DMS79 (cell line): ENCODE results near the gene PDLIM4.
A peak's percentile ranks its signal among the peaks of the same experiment; 100 is the strongest.

Source experiments
- DNase-seq: peaks from one replicate; lab custom pipeline; 2025; lab: John Stamatoyannopoulos, UW

Gene PDLIM4

DNA sequence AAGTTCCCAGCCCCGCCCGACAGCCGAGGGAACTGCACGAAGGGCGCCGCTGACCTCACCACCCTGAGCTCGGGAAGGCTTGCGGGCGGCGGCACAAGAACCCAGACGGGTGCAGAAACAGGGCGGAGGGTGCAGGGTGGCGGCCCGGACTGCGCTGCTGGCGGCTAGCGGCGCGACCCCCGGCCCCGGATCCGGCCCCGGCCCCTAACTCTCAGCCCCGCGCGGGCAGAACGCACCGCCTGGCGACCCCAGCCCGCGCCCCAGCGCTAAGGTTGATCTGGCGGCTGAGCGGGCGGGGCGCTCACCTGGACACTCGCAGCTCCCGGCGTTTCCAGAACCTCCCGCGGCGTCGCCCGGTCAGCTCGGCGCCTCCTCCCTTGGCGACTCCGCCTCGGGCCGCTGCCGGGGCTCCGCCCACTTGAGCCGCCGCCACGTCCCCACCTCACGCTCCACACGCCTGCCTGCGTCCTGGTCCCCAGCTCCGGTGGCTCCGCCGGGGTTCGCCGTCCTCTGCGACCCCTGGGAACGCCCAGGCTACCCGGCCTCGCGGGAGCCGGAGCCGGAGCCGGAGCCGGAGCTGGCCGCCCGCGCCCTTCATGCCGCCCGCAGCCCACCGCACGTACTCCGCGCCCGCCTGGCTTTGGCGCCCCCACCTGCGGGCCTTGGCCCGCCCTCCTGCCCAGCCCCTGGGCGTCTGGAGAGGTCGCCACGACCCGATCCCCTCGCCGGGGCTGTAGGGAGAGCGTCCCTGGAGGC lies 29.8 kb upstream of the PDLIM4 start, which contains the start of gene P4HA2:
P4HA2 (minus strand) TSS at position 369 of the 756 bp plus-strand sequence. CDS start 9,227 bp downstream, outside the sequence.
- peak; percentile 17 for DNase-seq

GRCh38 chr5:132228241-132229035 lies 29.1 kb upstream of the PDLIM4 start:
- DNase-seq, result no peak

DNA sequence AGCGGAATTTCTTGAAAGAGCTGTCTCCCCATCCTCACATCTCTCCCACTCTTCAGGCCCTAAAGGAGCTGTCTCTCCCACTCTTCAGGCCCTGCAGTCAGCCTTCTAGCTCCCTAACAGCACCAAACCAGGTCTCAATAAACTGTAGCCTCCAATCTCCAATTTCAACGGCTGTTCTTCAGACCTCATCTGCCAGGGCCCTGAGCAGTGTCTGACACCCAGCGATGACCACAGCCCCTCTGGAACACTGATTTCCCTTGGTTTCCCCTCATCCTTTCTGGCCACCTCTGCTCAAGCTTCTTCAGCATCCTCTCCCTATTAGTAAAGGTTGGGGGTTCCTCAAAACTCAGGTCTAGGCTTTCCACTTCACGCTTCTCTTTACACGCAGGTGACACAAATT lies 28.3 kb upstream of the PDLIM4 start:
- DNase-seq, result no peak

DNA sequence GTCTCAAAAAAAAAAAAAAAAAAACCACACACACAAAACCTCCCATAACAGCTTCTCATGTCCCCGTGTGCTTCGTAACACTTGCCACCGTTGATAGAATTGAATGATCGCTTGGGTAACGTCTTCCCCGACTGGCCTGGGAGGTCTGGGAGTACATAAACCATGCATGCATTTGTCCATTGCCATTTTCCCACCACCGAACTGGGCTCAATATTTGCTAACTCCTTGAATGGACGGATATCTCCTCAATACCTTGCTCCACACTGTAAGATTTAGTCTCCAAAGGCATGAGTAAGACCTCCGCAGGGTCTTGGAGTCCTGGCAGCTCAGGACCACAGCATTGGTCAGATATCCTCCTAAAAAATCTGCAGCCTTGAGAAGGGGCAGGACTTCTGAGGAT lies 26.6 kb upstream of the PDLIM4 start:
- DNase-seq, result no peak

- DNase-seq, result no peak
Observed at GRCh38 chr5:132232465-132232864, 25.0 kb upstream of the PDLIM4 start.

DNA sequence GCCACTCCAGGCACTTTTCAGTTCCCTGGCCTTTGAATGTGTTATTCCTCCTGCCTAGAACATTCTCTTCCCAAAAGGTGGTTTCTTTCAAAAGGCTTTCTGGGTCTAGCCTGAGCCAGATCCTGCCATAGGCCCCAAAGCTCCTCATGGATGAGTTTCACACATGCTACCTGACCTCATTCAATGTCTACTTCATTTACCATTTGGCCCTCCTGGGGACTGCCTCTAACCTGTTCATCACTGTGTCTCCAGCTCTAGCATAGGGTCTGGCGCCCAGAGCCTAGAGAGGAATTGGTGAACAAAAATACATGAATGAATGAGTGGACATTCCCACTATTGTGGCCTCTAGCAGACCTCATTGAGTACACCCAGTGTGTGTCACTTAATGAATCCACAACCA lies 24.4 kb upstream of the PDLIM4 start:
- DNase-seq, result no peak

- DNase-seq, result no peak
Observed at GRCh38 chr5:132233811-132234683, 23.4 kb upstream of the PDLIM4 start.

- DNase-seq, result no peak
Observed at GRCh38 chr5:132234684-132235062, 22.8 kb upstream of the PDLIM4 start.

- DNase-seq, result no peak
Observed at GRCh38 chr5:132235340-132235739, 22.2 kb upstream of the PDLIM4 start.

DNA sequence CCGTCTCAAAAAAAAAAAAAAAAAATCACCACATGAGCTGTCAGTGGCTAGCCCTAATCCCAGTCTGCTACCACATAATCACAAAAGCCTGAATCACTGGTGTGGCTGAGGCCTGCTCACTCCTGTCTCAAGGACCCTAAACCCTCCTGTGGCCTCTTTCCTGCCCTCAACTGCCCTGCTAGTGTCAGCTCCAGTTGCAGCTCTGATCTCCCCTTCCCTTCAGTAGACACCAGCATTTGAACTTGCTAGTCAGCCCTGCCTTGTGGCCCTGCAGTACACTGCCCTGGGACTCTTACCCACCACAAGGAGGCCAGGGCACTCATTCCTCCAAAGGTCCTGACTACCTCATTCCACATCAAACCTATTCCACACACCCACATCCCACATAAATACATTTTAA lies 20.4 kb upstream of the PDLIM4 start:
- no peak for DNase-seq

DNA sequence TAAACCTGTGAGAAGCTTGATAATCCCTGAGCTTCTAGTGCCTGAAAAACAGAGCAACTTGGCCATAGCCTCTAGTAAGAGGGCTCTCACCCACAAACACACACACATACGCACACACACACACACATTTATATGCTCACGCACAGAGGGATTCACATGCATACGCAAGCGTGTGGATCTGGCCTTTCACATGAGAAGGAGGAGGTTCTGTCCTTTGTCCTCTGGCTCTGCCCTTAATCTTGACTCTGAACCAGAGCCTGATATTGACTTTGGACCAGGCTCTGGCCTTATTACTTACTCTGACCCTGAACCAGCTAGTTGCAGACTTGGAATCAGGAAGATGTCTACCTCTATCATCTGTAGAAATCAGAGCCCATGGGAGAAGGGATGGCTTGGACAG lies 19.8 kb upstream of the PDLIM4 start:
- no peak for DNase-seq

DNA sequence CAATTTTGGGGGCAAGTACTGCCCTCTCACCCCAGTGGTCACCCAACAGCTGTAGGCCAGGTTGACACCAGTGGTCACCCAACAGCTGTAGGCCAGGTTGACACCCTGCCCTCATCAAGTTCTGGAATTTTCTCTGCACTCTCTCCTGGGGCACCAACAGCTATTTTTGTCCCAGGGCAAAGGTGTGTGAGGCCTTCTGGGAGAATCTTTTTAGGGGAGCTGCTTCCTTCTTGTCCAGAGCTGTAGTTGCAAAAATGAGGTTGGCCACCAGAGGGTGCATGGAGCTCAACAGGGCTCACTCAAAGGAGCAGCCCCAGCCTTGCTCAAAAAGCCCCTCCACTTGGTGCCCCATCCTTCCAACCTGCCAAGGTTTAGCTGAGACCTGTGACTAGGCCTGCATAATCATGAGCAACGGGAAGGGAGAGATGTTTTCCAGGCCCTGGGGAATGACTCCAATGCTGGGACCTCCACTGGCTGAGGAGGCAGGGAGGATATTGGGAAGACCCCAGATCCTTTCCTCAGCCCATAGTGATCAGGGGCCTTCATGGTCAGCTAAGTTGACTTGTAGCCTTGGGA lies 19.2 kb upstream of the PDLIM4 start:
- DNase-seq, result no peak

GRCh38 chr5:132238901-132239500 lies 18.5 kb upstream of the PDLIM4 start:
- DNase-seq, result no peak

DNA sequence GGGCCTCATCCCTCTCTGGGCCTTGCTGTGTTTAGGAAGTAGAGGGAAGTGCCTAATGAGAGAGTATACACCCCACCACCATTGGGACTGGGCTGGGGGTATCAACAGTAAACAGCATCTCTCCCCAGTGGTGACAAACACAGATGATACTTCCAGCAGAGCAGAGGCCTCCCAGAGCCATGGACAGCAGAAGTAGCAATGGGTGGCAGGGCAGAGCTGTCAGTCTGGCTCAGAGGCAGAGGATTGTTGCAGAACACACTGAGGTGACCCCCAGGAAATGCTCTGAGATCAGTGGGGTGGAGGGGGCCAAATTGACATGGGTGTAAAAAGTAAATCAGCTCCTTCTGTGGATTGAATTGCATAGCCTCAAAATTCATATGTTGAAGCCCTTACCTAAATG lies 17.7 kb upstream of the PDLIM4 start:
- DNase-seq, result no peak

DNA sequence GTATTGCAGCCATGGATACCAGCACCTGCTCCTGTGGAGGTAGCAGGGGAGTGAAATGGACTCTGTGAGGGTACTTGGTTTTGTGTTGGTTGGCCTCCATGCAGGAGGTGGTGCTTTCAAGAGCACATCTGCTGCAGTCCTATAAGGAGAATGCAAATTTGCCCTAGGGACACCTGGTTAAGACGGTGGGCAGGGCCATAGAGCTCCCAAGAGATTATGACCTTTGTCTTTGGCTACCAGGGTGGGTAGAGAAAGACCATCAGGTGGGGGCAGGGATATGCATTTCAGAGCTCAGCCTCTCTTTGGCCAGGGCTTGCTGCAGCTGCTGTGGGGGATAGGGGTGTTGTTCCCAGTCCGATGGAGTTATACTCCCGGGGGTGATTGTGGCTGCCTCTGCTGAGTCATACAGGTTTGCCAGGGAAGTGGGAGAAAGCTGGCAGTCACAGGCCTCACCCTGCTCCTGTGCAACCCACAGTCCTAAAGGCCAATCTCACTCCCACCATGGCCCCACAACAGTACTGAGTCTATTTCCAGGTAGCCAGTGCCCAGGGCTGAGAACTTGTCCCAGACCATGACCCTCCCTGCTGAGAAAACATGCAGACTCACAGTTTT lies 14.0 kb upstream of the PDLIM4 start:
- DNase-seq, result no peak

- no peak for DNase-seq
Observed at GRCh38 chr5:132245593-132245992, 11.9 kb upstream of the PDLIM4 start.

- no peak for DNase-seq
Observed at GRCh38 chr5:132246806-132247205, 10.7 kb upstream of the PDLIM4 start.

GRCh38 chr5:132250547-132250946 lies 6.9 kb upstream of the PDLIM4 start:
- no peak for DNase-seq

DNA sequence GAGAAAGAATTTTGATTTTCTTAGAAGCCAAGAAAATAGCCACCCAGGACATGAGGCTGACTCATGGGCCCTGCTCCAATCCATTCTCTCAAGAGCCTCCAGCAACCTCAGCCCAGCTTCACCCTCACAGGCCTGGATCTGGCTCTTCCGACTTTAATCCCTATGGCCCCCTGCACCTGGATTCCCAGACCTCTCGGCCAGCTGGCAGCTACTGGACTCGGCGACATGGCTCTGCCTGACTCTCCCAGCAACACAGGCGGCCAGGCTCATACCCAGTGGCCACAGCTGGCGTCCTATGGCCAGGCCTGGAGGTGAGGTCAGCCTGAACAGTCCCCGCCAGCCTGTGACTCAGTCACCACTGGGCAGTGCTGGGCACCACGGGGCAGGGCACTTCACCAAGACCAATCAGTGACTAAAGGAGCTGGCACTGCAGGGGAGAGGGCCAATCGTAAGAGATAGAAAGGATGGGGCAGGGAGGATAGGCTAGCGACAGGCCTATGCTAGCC lies 6.2 kb upstream of the PDLIM4 start:
- no peak for DNase-seq

GRCh38 chr5:132253008-132253441 lies 4.5 kb upstream of the PDLIM4 start:
- DNase-seq, result no peak
